Measurements from ENCODE around the gene DFFB. TPM values are rescaled to one million over a fixed set of nuclear protein-coding genes. Genes with fewer than 3 reads are reported as not detected.

The DFFB gene
- total RNA-seq, 3 donors from 2014 or later (not counting 1 experiment from before 2014, with no cell fraction given) = 18.3 to 27.8 (median 18.5) TPM

- H3K9me3 ChIP-seq (ENCODE audit: control insufficient read depth, insufficient read depth, low read length) = no peaks in the 10 kb centered on the region
- H3K27ac ChIP-seq (ENCODE audit: low read length) = peak overlapping the region; percentile 11
- 92% methylated on average over 15 of the region's 15 CpGs for WGBS (ENCODE audit: insufficient coverage)
- Mint-ChIP-seq H3K36me3 (no peaks in the 10 kb centered on the region), H3K4me1 (peaks cover 22 to 29% of the 10 kb centered on the region in 2 donors), H3K27ac (peak overlapping the region; percentile 77 to 96), H3K4me3 (peak overlapping the region; percentile 37), H3K27me3 (ENCODE audit: low read depth in 2 of 2) (no peaks in the 10 kb centered on the region), H3K9me3 (no peaks in the 10 kb centered on the region)
- peaks cover 44% of the 10 kb centered on the region for H3K4me1 ChIP-seq (ENCODE audit: control insufficient read depth, insufficient read depth, low read length)
- no peak for TF ChIP-seq CTCF (IDR thresholded peaks at IDR 0.05)
- no peak overlapping the region for H3K4me3 ChIP-seq (ENCODE audit: low read length)
- DNase-seq (no peak), ATAC-seq (no peak)
- H3K36me3 ChIP-seq (ENCODE audit: control insufficient read depth, insufficient read depth, low read length) = peaks cover 40% of the 10 kb centered on the region
- no peaks in the 10 kb centered on the region for H3K27me3 ChIP-seq (ENCODE audit: control insufficient read depth, insufficient read depth, low read length)
- intact Hi-C loops (cut with micrococcal nuclease) = no loop called here
These were observed 31.0 kb downstream of the DFFB start for GRCh38 chr1:3888301-3888700.

GRCh38 chr1:3889936-3890335 lies 32.7 kb downstream of the DFFB start:
- H3K27ac Mint-ChIP-seq = peak overlapping the region; percentile 96
- Histone ChIP-seq H3K9me3 (ENCODE audit: control insufficient read depth, insufficient read depth, low read length) (no peaks in the 10 kb centered on the region), H3K27me3 (ENCODE audit: control insufficient read depth, insufficient read depth, low read length) (no peaks in the 10 kb centered on the region), H3K36me3 (ENCODE audit: control insufficient read depth, insufficient read depth, low read length) (peaks cover 35% of the 10 kb centered on the region), H3K4me1 (ENCODE audit: control insufficient read depth, insufficient read depth, low read length) (peaks cover 35% of the 10 kb centered on the region), H3K4me3 (ENCODE audit: low read length) (no peak overlapping the region), H3K27ac (ENCODE audit: low read length) (peak overlapping the region; percentile 83)
- no peaks in the 10 kb centered on the region for H3K27me3 Mint-ChIP-seq (ENCODE audit: low read depth in 2 of 2)
- DNase-seq (peak; percentile 45 to 69), ATAC-seq (peak; percentile 68 to 72 (median 69))
- peak overlapping the region; percentile 85 for H3K4me3 Mint-ChIP-seq
- H3K9me3 Mint-ChIP-seq = no peaks in the 10 kb centered on the region
- peaks cover 15 to 24% of the 10 kb centered on the region in 2 donors for H3K4me1 Mint-ChIP-seq
- 65% methylated on average over 14 of the region's 14 CpGs for WGBS (ENCODE audit: insufficient coverage)
- no peaks in the 10 kb centered on the region for H3K36me3 Mint-ChIP-seq
- intact Hi-C loops (cut with micrococcal nuclease) = no loop called here
- TF ChIP-seq CTCF (IDR thresholded peaks at IDR 0.05) = no peak

GRCh38 chr1:3890389-3891328 lies 33.4 kb downstream of the DFFB start:
- no peaks in the 10 kb centered on the region for H3K36me3 Mint-ChIP-seq
- H3K27ac Mint-ChIP-seq = peak overlapping the region; percentile 96
- H3K4me1 ChIP-seq (ENCODE audit: control insufficient read depth, insufficient read depth, low read length) = peaks cover 35% of the 10 kb centered on the region
- peak overlapping the region; percentile 83 for H3K27ac ChIP-seq (ENCODE audit: low read length)
- TF ChIP-seq CTCF (IDR thresholded peaks at IDR 0.05) = no peak
- DNase-seq (peak in 1 of 2 donors; percentile 75), ATAC-seq (peak; percentile 78 to 90 (median 87))
- H3K4me1 Mint-ChIP-seq = peaks cover 15 to 24% of the 10 kb centered on the region in 2 donors
- intact Hi-C loops (cut with micrococcal nuclease) = loop anchor here (1.0 kb wide), 2 partner anchors 7 to 10 kb away; partner anchors contain the start of gene C1orf174
- no peaks in the 10 kb centered on the region for H3K27me3 ChIP-seq (ENCODE audit: control insufficient read depth, insufficient read depth, low read length)
- H3K27me3 Mint-ChIP-seq (ENCODE audit: low read depth in 2 of 2) = no peaks in the 10 kb centered on the region
- peak overlapping the region; percentile 85 for H3K4me3 Mint-ChIP-seq
- H3K9me3 Mint-ChIP-seq = no peaks in the 10 kb centered on the region
- H3K9me3 ChIP-seq (ENCODE audit: control insufficient read depth, insufficient read depth, low read length) = no peaks in the 10 kb centered on the region
- peaks cover 36% of the 10 kb centered on the region for H3K36me3 ChIP-seq (ENCODE audit: control insufficient read depth, insufficient read depth, low read length)
- H3K4me3 ChIP-seq (ENCODE audit: low read length) = no peak overlapping the region
- WGBS (ENCODE audit: insufficient coverage) = 48% methylated on average over 25 of the region's 26 CpGs

Data from natural killer cell (primary cell).